Small intestine (tissue), 7 donors: Measurements from ENCODE around the gene OR1F1. TPM values are rescaled to one million over a fixed set of nuclear protein-coding genes. Genes with fewer than 3 reads are reported as not detected.

Experiments used
- DNase-seq, 2 donors: peaks; one replicate each; pipeline versions ENCODE4 v3.0.0 to v3.0.0-alpha.2; 2013
- FAIRE-seq: peaks from 2 replicates; lab custom pipeline; 2012; peaks lifted over from hg19 to GRCh38; lab: Jason Lieb, UNC
- H3K27ac ChIP-seq, 3 donors: one replicate each; pipeline ENCODE4 v1.5.1; 2013; ENCODE audit warnings: low read length in 2 of 3, mild to moderate bottlenecking in 2 of 3, control low read depth in 1 of 3, inconsistent platforms in 1 of 3, low read depth in 1 of 3, moderate library complexity in 1 of 3
- H3K27me3 ChIP-seq, 3 donors: one replicate each; pipeline ENCODE4 v1.6.1; 2013; ENCODE audit warnings: low read length in 3 of 3, inconsistent platforms in 1 of 3; ENCODE audit not compliant: control insufficient read depth in 3 of 3, insufficient read depth in 3 of 3
- H3K36me3 ChIP-seq, 3 donors: one replicate each; pipeline ENCODE4 v1.6.1; 2013; ENCODE audit warnings: low read length in 3 of 3, inconsistent platforms in 1 of 3, low read depth in 1 of 3, mild to moderate bottlenecking in 1 of 3, moderate library complexity in 1 of 3; ENCODE audit not compliant: control insufficient read depth in 3 of 3, insufficient read depth in 2 of 3
- H3K4me1 ChIP-seq, 3 donors: one replicate each; pipeline ENCODE4 v1.6.1; 2013; ENCODE audit warnings: low read length in 2 of 3, inconsistent platforms in 1 of 3, low read depth in 1 of 3, mild to moderate bottlenecking in 1 of 3, moderate library complexity in 1 of 3; ENCODE audit not compliant: control insufficient read depth in 3 of 3, insufficient read depth in 2 of 3
- H3K4me3 ChIP-seq, 3 donors: one replicate each; pipeline ENCODE4 v1.5.1; 2013; ENCODE audit warnings: low read length in 3 of 3, control low read depth in 1 of 3, inconsistent platforms in 1 of 3, low read depth in 1 of 3, mild to moderate bottlenecking in 1 of 3, moderate library complexity in 1 of 3
- H3K9me3 ChIP-seq, 2 donors: one replicate each; pipeline ENCODE4 v1.6.1; 2013; ENCODE audit warnings: low read depth in 1 of 2, low read length in 1 of 2; ENCODE audit not compliant: control insufficient read depth in 2 of 2, insufficient read depth in 1 of 2
- WGBS, 3 donors: extraction: QIAGEN DNeasy Blood & Tissue Kit; methylation state at CpG; one replicate each; pipeline ENCODE4 v1.1.7; 2013; 5-methylcytosine and 5-hydroxymethylcytosine counted together
- polyA plus RNA-seq, 4 donors: library from polyadenylated mRNA; stranded (reverse) in 3 of 4; unstranded in 1 of 4; fragments of 200-250 nt in 3 of 4; fragments of 120-200 nt in 1 of 4; gene quantifications; one replicate each; pipeline versions ENCODE4 v1.2.1 to v1.2.3, GENCODE V29; 2013
- donor health status: healthy with polysubstance abuse.
- donor health status: control.
- donor health status: control.
- donor health status: Bipolar disorder and iron deficiency.
- donor health status: healthy.

Gene OR1F1
- polyA plus RNA-seq, 4 donors: not detected

DNA sequence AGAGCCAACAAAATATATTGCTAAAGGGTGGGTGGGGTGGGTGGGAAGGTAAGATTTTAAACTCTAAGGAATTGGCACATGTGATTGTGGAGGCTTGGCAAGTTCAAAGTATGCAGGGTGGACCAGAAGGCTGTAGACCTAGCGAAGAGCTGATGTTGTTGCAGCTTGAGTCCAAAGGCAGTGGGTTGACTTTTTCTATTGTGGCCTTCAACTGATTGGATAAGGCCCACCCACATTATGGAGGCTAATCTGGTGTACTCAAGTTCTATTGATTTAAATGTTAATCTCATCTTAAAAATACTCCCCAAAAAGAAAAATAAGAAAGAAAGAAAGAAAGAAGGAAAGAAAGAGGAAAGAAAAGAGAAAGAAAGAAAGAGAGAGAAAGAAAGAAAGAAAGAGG, 24.6 kb downstream of the OR1F1 start:
- Histone ChIP-seq H3K27me3 (peaks cover 0 to 2% (median 0%) of the 10 kb centered on the region in 3 donors), H3K4me3 (no peak overlapping the region), H3K9me3 (peaks cover 0 to 14% of the 10 kb centered on the region in 2 donors), H3K36me3 (no peaks in the 10 kb centered on the region), H3K4me1 (no peaks in the 10 kb centered on the region), H3K27ac (no peak overlapping the region)
- DNase-seq (no peak), FAIRE-seq (no peak)
- WGBS, 3 donors: 35 to 81% (median 52%) methylated on average over 1 of the region's 1 CpG

GRCh38 chr16:3214904-3215600, 27.0 kb downstream of the OR1F1 start:
- H3K27ac ChIP-seq: no peak overlapping the region
- DNase-seq (peak in 1 of 2 donors; percentile 5), FAIRE-seq (no peak)
- peaks cover 0 to 2% (median 0%) of the 10 kb centered on the region in 3 donors for H3K27me3 ChIP-seq
- 36 to 48% (median 41%) methylated on average over 7 of the region's 7 CpGs for WGBS, 3 donors
- no peaks in the 10 kb centered on the region for H3K36me3 ChIP-seq
- peaks cover 0 to 22% of the 10 kb centered on the region in 2 donors for H3K9me3 ChIP-seq
- no peaks in the 10 kb centered on the region for H3K4me1 ChIP-seq
- no peak overlapping the region for H3K4me3 ChIP-seq

DNA sequence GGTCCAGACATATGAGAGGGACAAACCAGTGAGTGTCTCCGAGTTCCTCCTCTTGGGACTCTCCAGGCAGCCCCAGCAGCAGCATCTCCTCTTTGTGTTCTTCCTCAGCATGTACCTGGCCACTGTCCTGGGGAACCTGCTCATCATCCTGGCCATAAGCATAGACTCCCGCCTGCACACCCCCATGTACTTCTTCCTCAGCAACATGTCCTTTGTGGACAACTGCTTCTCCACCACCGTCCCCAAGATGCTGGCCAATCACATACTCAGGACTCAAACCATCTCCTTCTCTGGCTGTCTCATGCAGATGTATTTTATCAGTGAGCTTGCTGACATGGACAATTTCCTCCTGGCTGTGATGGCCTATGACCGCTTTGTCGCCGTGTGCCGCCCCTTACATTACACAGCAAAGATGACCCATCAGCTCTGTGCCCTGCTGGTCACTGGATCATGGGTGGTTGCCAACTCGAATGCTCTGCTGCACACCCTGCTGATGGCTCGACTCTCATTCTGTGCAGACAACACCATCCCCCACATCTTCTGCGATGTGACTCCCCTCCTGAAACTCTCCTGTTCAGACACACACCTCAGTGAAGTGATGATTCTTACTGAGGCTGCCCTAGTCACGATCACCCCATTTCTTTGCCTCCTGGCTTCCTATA, 27.7 kb downstream of the OR1F1 start:
- no peak for DNase-seq
- Histone ChIP-seq H3K9me3 (peaks cover 0 to 28% of the 10 kb centered on the region in 2 donors), H3K4me3 (no peak overlapping the region), H3K36me3 (no peaks in the 10 kb centered on the region), H3K4me1 (no peaks in the 10 kb centered on the region), H3K27ac (peak overlapping the region in 1 of 3 donors; percentile 63), H3K27me3 (no peaks in the 10 kb centered on the region)
- WGBS, 3 donors: 74 to 76% (median 75%) methylated on average over 11 of the region's 11 CpGs
- no peak for FAIRE-seq

DNA sequence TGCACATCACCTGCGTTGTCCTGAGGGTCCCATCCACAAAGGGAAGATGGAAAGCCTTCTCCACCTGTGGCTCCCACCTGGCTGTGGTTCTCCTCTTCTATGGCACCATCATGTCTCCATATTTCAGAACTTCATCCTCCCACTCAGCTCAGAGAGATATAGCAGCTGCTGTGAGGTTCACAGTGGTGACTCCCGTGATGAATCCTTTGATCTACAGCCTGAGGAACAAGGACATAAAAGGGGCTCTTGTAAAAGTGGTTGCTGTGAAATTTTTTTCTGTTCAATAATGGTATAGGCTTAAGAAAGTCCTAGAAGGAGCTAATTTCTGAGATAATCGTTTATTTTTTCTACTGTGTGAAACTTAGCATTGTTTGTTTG, 28.2 kb downstream of the OR1F1 start:
- no peak overlapping the region for H3K4me3 ChIP-seq
- no peak overlapping the region for H3K27ac ChIP-seq
- no peak for DNase-seq
- no peak for FAIRE-seq
- no peaks in the 10 kb centered on the region for H3K27me3 ChIP-seq
- no peaks in the 10 kb centered on the region for H3K4me1 ChIP-seq
- no peaks in the 10 kb centered on the region for H3K36me3 ChIP-seq
- WGBS, 3 donors: 55 to 66% (median 59%) methylated on average over 3 of the region's 3 CpGs
- H3K9me3 ChIP-seq: peaks cover 0 to 34% of the 10 kb centered on the region in 2 donors

DNA sequence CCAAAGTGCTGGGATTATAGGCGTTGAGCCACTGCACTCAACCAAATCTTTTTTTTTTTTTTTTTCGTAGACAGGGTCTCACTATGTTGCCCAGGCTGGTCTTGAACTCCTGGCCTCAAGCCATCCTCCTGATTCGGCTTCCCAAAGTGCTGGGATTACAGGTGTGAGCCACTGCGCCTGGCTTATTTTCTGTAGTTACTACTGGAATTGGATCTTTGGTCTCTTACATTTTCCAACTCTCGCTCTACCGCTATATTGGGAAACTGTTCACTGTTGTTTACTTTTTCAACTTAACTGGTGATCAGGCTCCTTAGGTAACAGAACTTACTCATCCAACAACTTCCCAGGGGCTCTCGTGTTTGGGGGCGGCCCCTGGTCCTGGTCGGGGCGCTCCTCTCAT, 32.8 kb downstream of the OR1F1 start:
- WGBS, 3 donors: 87 to 92% (median 91%) methylated on average over 10 of the region's 10 CpGs
- DNase-seq (no peak), FAIRE-seq (no peak)
- H3K4me1 ChIP-seq: no peaks in the 10 kb centered on the region
- H3K4me3 ChIP-seq: no peak overlapping the region
- peaks cover 0 to 3% (median 0%) of the 10 kb centered on the region in 3 donors for H3K27me3 ChIP-seq
- peaks cover 12 to 16% (median 12%) of the 10 kb centered on the region in 3 donors for H3K36me3 ChIP-seq
- no peak overlapping the region for H3K27ac ChIP-seq
- peaks cover 3 to 71% of the 10 kb centered on the region in 2 donors for H3K9me3 ChIP-seq

- DNase-seq: no peak
- no peaks in the 10 kb centered on the region for H3K4me1 ChIP-seq
- no peak overlapping the region for H3K27ac ChIP-seq
- peaks cover 3 to 78% of the 10 kb centered on the region in 2 donors for H3K9me3 ChIP-seq
- H3K4me3 ChIP-seq: no peak overlapping the region
- FAIRE-seq: no peak
- H3K36me3 ChIP-seq: peaks cover 18 to 30% (median 19%) of the 10 kb centered on the region in 3 donors
- WGBS, 3 donors: 97 to 98% (median 98%) methylated on average over 10 of the region's 10 CpGs
- peaks cover 0 to 3% (median 0%) of the 10 kb centered on the region in 3 donors for H3K27me3 ChIP-seq
Measured at GRCh38 chr16:3223913-3224515, 36.0 kb downstream of the OR1F1 start.

- no peak for FAIRE-seq
Measured at GRCh38 chr16:3234543-3234856, 46.5 kb downstream of the OR1F1 start.

DNA sequence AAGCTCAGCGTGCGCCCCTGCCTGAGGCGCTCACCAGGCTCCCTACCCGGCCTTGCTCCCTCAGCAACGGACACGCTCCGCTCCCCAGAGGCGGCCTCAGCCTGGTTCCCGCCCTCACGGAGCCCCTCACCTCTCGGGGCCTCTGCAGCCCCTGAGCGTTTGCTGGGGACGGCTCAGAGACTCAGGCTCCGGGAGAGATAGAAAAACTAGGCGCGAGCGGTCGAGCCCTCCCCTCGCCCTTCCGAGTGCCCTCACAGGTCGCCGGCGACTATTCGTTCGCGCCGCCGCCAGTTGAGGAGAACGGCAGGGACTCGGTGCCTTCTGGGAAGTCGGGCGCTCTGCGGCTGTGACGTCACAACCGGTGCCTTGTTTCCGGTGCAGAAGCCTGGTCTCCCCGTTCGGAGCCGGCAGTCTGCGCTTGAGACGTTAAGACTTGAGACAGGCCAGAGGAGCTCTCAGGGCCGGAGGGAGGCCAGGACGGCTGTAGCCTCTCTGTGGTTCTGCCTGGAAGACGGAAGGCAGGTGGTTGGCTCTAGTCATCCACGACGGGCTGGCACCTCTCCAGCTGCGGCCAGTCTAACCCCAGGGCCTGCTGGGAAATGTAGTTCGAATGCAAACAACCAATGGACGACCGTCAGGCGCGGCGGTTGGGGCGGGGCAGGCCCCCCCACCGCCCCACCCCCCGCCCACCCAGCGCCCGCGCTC, 47.0 kb downstream of the OR1F1 start, which contains the start of gene ZNF200:
Gene ZNF200 (minus strand): TSS at position 302 of the 705 bp plus-strand sequence. CDS start 1,403 bp downstream, outside the sequence.
- Histone ChIP-seq H3K4me1 (peaks cover 0 to 5% (median 5%) of the 10 kb centered on the region in 3 donors), H3K4me3 (peak within 1 kb of the TSS; percentile 68 to 99 (median 80)), H3K27me3 (no peaks in the 10 kb centered on the region), H3K9me3 (peaks cover 0 to 31% of the 10 kb centered on the region in 2 donors), H3K36me3 (peaks cover under 1 to 25% (median 20%) of the 10 kb centered on the region in 3 donors), H3K27ac (peak within 1 kb of the TSS; percentile 88 to 99 (median 97))
- WGBS, 3 donors: 0% methylated on average over 47 to 55 of the region's 59 CpGs
- peak; percentile 97 to 99 for DNase-seq
- no peak for FAIRE-seq

More at GRCh38 chr16:3234543-3234856, 46.5 kb downstream of the OR1F1 start:
- H3K4me1 ChIP-seq: peaks cover 0 to 5% (median 5%) of the 10 kb centered on the region in 3 donors
- DNase-seq: no peak
- peaks cover 0 to 37% of the 10 kb centered on the region in 2 donors for H3K9me3 ChIP-seq
- H3K36me3 ChIP-seq: peaks cover 3 to 28% (median 25%) of the 10 kb centered on the region in 3 donors
- peak overlapping the region; percentile 88 to 99 (median 97) for H3K27ac ChIP-seq
- no peaks in the 10 kb centered on the region for H3K27me3 ChIP-seq
- H3K4me3 ChIP-seq: peak overlapping the region; percentile 68 to 99 (median 80)
- 2% methylated on average over 18 of the region's 18 CpGs for WGBS, 3 donors
